SK-N-MC (cell line): Measurements from ENCODE around the gene COQ7.

Experiments
- EZH2 ChIP-seq: fragments of 200-600 bp; sonication (generic); IDR thresholded peaks from one replicate; pipeline ENCODE4 v1.6.1; 2017; ENCODE audit warnings: antibody characterized with exemption
- POLR2AphosphoS5 ChIP-seq: IDR thresholded peaks from 2 replicates; pipeline ENCODE4 v1.6.1; 2012; ENCODE audit warnings: mild to moderate bottlenecking, low read depth, low read length, borderline replicate concordance

GRCh38 chr16:19020689-19021088, 46.7 kb upstream of the COQ7 start:
- TF ChIP-seq POLR2AphosphoS5 (no peak), EZH2 (no peak)
